Duodenal mucosa (tissue), 2 donors: ENCODE results near the gene PABPN1.

Experiments
- H3K27ac ChIP-seq: one replicate; pipeline ENCODE4 v1.7.0; 2013; ENCODE audit warnings: low read depth, low read length
- H3K27me3 ChIP-seq, 2 donors: one replicate each; pipeline ENCODE4 v1.7.0; 2013; ENCODE audit warnings: low read length in 2 of 2, control low read depth in 1 of 2; ENCODE audit not compliant: insufficient read depth in 2 of 2, control insufficient read depth in 1 of 2
- H3K36me3 ChIP-seq, 2 donors: one replicate each; pipeline ENCODE4 v1.7.0; 2013; ENCODE audit warnings: low read length in 2 of 2, control low read depth in 1 of 2; ENCODE audit not compliant: insufficient read depth in 2 of 2, control insufficient read depth in 1 of 2
- H3K4me1 ChIP-seq, 2 donors: one replicate each; pipeline ENCODE4 v1.7.0; 2013; ENCODE audit warnings: low read length in 2 of 2, control low read depth in 1 of 2; ENCODE audit not compliant: insufficient read depth in 2 of 2, control insufficient read depth in 1 of 2
- H3K4me3 ChIP-seq, 2 donors: one replicate each; pipeline ENCODE4 v1.7.0; 2013; ENCODE audit warnings: low read length in 2 of 2, low read depth in 1 of 2
- H3K9ac ChIP-seq, 2 donors: one replicate each; pipeline ENCODE4 v1.7.0; 2013; ENCODE audit warnings: low read length in 2 of 2, low read depth in 1 of 2
- H3K9me3 ChIP-seq, 2 donors: one replicate each; pipeline ENCODE4 v1.7.0; 2013; ENCODE audit warnings: low read length in 2 of 2, control low read depth in 1 of 2; ENCODE audit not compliant: control insufficient read depth in 1 of 2

The PABPN1 gene

DNA sequence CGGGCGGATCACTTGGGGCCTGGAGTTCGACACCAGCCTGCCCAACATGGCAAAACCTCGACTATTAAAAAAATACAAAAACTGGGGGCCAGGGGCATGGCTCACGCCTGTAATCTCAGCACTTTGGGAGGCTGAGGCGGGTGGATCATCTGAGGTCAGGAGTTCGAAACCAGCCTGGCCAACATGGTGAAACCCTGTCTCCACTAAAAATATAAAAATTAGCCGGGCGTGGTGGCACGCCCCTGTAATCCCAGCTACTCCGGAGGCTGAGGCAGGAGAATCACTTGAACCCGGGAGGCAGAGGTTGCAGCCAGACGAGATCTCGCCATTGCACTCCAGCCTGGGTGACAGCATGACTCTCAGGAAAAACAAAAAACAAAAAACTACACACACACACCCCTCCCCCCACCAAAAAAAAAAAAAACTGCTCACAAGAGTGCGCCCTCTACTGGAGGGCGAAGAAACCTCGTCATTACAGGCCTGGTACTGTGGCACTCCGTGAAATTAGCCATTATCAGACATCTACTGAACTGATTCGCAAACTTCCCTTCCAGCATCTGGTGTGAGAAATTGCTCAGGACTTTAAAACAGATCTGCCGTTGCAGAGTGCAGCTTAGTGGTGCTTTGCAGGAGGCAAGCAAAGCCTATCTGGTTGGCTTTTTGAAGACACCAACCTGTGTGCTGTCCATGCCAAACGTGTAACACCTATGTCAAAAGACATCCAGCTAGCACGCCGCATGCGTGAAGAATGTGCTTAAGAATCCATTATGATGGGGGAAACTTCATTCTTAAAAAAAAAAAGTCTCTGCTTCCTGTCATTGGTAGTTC, 26.3 kb upstream of the PABPN1 start:
- no peak overlapping the region for H3K4me3 ChIP-seq
- peak overlapping the region in 1 of 2 donors; percentile 51 for H3K9ac ChIP-seq
- H3K27ac ChIP-seq: no peak overlapping the region

GRCh38 chr14:23296012-23296777, 25.1 kb upstream of the PABPN1 start:
- Histone ChIP-seq H3K4me1 (peaks cover 10 to 17% of the 10 kb centered on the region in 2 donors), H3K4me3 (no peak overlapping the region), H3K27ac (no peak overlapping the region), H3K36me3 (peaks cover 0 to 7% of the 10 kb centered on the region in 2 donors), H3K27me3 (no peaks in the 10 kb centered on the region), H3K9ac (no peak overlapping the region), H3K9me3 (no peaks in the 10 kb centered on the region)

More for the DNA sequence above, 26.3 kb upstream of the PABPN1 start:
- peaks cover 1 to 7% of the 10 kb centered on the region in 2 donors for H3K4me1 ChIP-seq
- no peaks in the 10 kb centered on the region for H3K9me3 ChIP-seq
- peaks cover 0 to 7% of the 10 kb centered on the region in 2 donors for H3K36me3 ChIP-seq
- H3K27me3 ChIP-seq: no peaks in the 10 kb centered on the region

- no peak overlapping the region for H3K27ac ChIP-seq
- no peak overlapping the region for H3K4me3 ChIP-seq
- H3K27me3 ChIP-seq: no peaks in the 10 kb centered on the region
- peaks cover 10 to 17% of the 10 kb centered on the region in 2 donors for H3K4me1 ChIP-seq
- H3K36me3 ChIP-seq: peaks cover 0 to 7% of the 10 kb centered on the region in 2 donors
- no peak overlapping the region for H3K9ac ChIP-seq
- no peaks in the 10 kb centered on the region for H3K9me3 ChIP-seq
Observed at GRCh38 chr14:23297096-23297495, 24.2 kb upstream of the PABPN1 start.

GRCh38 chr14:23297611-23298277, 23.5 kb upstream of the PABPN1 start:
- H3K27me3 ChIP-seq: no peaks in the 10 kb centered on the region
- no peaks in the 10 kb centered on the region for H3K9me3 ChIP-seq
- peaks cover 0 to 7% of the 10 kb centered on the region in 2 donors for H3K36me3 ChIP-seq
- H3K4me3 ChIP-seq: no peak overlapping the region
- no peak overlapping the region for H3K9ac ChIP-seq
- peaks cover 10 to 21% of the 10 kb centered on the region in 2 donors for H3K4me1 ChIP-seq
- no peak overlapping the region for H3K27ac ChIP-seq

DNA sequence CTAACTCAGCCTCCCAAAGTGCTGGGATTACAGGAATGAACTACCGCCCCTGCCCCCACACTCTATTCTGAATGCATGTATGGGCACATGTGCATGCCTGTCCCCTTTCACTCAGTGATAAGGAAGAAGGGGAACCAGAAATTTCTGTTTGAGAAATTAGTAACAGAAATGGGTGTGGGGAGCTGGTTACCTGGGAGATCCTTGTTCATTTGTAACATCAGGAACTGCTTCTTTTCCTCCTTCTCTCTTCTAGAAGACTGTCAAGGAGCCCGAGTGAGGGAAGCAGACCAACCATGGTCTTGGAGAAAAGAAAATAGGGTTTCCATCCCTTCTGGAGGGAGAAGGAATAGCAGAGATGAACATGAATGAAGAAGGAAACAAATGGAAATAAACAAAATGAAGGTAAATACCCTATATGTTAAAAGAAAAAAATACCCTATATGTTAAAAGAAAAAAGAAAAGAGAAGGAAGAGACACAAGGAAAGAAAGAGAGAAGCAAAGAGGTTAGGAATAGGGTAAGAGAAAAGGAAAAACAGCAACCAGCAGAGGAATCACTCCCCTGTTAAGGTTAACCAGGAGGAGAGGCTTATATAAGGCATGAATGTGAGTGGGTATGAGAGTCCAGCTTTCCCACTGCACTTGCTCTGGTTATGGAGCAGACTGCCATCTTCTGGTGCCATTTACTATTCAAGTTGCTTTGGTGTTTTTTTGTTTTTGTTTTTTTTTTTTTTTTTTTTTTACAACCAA, 21.9 kb upstream of the PABPN1 start:
- Histone ChIP-seq H3K9me3 (no peaks in the 10 kb centered on the region), H3K4me3 (no peak overlapping the region), H3K27ac (no peak overlapping the region), H3K36me3 (peaks cover 0 to 7% of the 10 kb centered on the region in 2 donors), H3K9ac (no peak overlapping the region), H3K27me3 (no peaks in the 10 kb centered on the region), H3K4me1 (peaks cover 10 to 27% of the 10 kb centered on the region in 2 donors)

DNA sequence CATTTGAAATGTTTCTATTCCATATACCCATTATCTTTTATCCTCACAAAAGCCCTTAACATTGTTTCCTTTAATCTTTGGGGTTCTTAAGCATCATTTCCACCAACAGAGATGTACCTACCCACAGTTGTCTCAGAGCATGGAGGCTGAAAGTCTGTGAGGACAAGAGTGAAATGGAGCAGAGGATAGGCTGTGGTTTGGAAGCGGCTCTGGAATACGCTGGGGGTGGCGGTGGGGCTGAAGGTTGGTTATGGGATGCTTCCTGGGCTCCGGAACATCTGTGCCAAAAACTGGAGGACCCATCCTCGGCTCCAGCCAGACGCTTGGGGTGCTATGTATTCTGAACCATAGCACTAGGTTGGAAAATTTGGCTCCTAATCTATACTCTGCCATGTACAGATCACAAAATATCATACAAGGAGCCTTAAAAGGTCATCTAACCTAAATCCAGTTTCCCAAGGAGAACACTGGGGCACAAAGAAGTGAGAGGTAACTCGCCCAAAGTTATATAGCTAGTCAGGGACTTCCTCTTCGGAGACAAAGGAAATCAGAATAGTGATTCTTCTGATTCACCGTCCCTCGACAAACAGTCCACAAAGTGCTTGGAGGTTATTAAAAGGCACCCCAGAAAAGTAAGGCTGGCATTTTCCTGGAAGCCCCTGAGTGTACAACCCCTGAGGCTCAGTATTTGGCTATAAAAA, 21.1 kb upstream of the PABPN1 start:
- peak overlapping the region; percentile 86 to 97 for H3K9ac ChIP-seq
- peaks cover 0 to 7% of the 10 kb centered on the region in 2 donors for H3K36me3 ChIP-seq
- H3K9me3 ChIP-seq: no peaks in the 10 kb centered on the region
- peaks cover 10 to 25% of the 10 kb centered on the region in 2 donors for H3K4me1 ChIP-seq
- H3K4me3 ChIP-seq: peak overlapping the region; percentile 95
- no peaks in the 10 kb centered on the region for H3K27me3 ChIP-seq
- peak overlapping the region; percentile 85 for H3K27ac ChIP-seq

DNA sequence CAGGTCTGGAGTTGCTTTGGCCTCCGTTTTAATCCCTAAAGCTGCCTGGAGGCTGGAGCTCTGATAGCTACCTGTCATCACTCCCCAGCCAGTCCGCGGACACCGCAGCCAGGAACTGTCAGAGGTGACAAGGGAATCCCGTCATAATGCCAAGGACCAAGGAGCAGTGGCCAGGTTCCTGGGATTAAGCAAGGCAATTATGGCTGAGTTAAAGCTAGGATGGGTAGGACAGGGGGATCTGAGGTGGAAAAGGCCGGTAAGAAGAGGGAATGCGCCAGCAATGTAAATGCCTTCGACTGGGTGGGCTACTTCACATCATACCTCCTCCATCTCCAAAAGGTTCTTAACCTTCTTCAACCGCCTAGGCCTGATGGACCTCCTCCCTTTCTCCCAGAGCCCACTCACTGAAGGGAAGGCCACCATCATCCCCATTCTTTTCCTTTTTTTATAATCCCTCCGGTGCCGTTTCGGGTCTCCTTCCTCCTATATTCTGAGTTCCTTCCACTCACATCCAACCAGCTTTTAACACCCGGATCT, 20.5 kb upstream of the PABPN1 start:
- peaks cover 14 to 27% of the 10 kb centered on the region in 2 donors for H3K4me1 ChIP-seq
- H3K27ac ChIP-seq: peak overlapping the region; percentile 85
- H3K9me3 ChIP-seq: no peaks in the 10 kb centered on the region
- peak overlapping the region; percentile 95 for H3K4me3 ChIP-seq
- H3K27me3 ChIP-seq: no peaks in the 10 kb centered on the region
- H3K9ac ChIP-seq: peak overlapping the region; percentile 86 to 97
- peaks cover 0 to 7% of the 10 kb centered on the region in 2 donors for H3K36me3 ChIP-seq

- Histone ChIP-seq H3K27ac (peak overlapping the region; percentile 98), H3K4me1 (peaks cover 20 to 33% of the 10 kb centered on the region in 2 donors), H3K36me3 (peaks cover 0 to 7% of the 10 kb centered on the region in 2 donors), H3K9me3 (no peaks in the 10 kb centered on the region), H3K4me3 (peak overlapping the region; percentile 95), H3K27me3 (no peaks in the 10 kb centered on the region), H3K9ac (peak overlapping the region; percentile 92 to 97)
Observed at GRCh38 chr14:23301288-23301968, 19.8 kb upstream of the PABPN1 start.
